HuH-7 (cell line): ENCODE results near the gene CTNNBL1.
"Not testable (repeated sequence)": the region's sequence is repeated elsewhere in the genome, so short reads cannot be mapped to it uniquely, and the experiment has no call there.

ENCODE experiments used
- DNase-seq: peaks from one replicate; pipeline ENCODE4 v3.0.0; 2011; ENCODE audit warnings: low spot score

CTNNBL1 gene

GRCh38 chr20:37679751-37680150, 14.1 kb upstream of the CTNNBL1 start:
- not testable (repeated sequence) for DNase-seq

GRCh38 chr20:37680420-37680819, 13.4 kb upstream of the CTNNBL1 start:
- DNase-seq: no peak

- DNase-seq: no peak
These were observed 12.3 kb upstream of the CTNNBL1 start for GRCh38 chr20:37681384-37682112.

GRCh38 chr20:37683146-37683545, 10.7 kb upstream of the CTNNBL1 start:
- DNase-seq: not testable (repeated sequence)

GRCh38 chr20:37686762-37687477, 6.9 kb upstream of the CTNNBL1 start:
- DNase-seq: no peak

GRCh38 chr20:37687478-37687805, 6.4 kb upstream of the CTNNBL1 start:
- DNase-seq: no peak

GRCh38 chr20:37688093-37688492, 5.7 kb upstream of the CTNNBL1 start:
- DNase-seq: no peak

- no peak for DNase-seq
These were observed 3.0 kb upstream of the CTNNBL1 start for GRCh38 chr20:37690626-37691369.

- DNase-seq: no peak
These were observed 1.2 kb upstream of the CTNNBL1 start for GRCh38 chr20:37692459-37693166.

GRCh38 chr20:37693242-37693634, 592 bp upstream of the CTNNBL1 start:
- DNase-seq: no peak

- DNase-seq: no peak
These were observed 2.0 kb downstream of the CTNNBL1 start for GRCh38 chr20:37695684-37696342.

GRCh38 chr20:37697314-37697713, 3.5 kb downstream of the CTNNBL1 start:
- no peak for DNase-seq

GRCh38 chr20:37699202-37699601, 5.4 kb downstream of the CTNNBL1 start:
- DNase-seq: no peak

- DNase-seq: no peak
These were observed 6.5 kb downstream of the CTNNBL1 start for GRCh38 chr20:37700301-37700700.

- DNase-seq: not testable (repeated sequence)
These were observed 7.8 kb downstream of the CTNNBL1 start for GRCh38 chr20:37701676-37702075.

GRCh38 chr20:37702403-37703034, 8.7 kb downstream of the CTNNBL1 start:
- no peak for DNase-seq

- DNase-seq: no peak
These were observed 9.4 kb downstream of the CTNNBL1 start for GRCh38 chr20:37703035-37703845.

- DNase-seq: no peak
These were observed 11.1 kb downstream of the CTNNBL1 start for GRCh38 chr20:37704955-37705354.

- no peak for DNase-seq
These were observed 12.5 kb downstream of the CTNNBL1 start for GRCh38 chr20:37706298-37706697.

- no peak for DNase-seq
These were observed 17.2 kb downstream of the CTNNBL1 start for GRCh38 chr20:37711001-37711400.
